Endodermal cell (in vitro differentiated cells): ENCODE results near the gene PANK3. TPM values are rescaled to one million over a fixed set of nuclear protein-coding genes. Genes with fewer than 3 reads are reported as not detected.

Source experiments
- DNase-seq: peaks from one replicate; pipeline ENCODE4 v3.0.0-alpha.2; 2017
- H3K27ac ChIP-seq: 2 replicates; pipeline ENCODE4 v1.5.1; 2013; ENCODE audit warnings: mild to moderate bottlenecking, low read depth, low read length, moderate library complexity
- H3K27me3 ChIP-seq: 2 replicates; pipeline ENCODE4 v1.6.1; 2013; ENCODE audit warnings: mild to moderate bottlenecking, low read length, moderate library complexity; ENCODE audit not compliant: insufficient read depth, control insufficient read depth, poor library complexity, severe bottlenecking
- H3K36me3 ChIP-seq: 2 replicates; pipeline ENCODE4 v1.7.0; 2013; ENCODE audit warnings: mild to moderate bottlenecking, low read length, moderate library complexity; ENCODE audit not compliant: control insufficient read depth, insufficient read depth
- H3K4me1 ChIP-seq: one replicate; pipeline ENCODE4 v1.7.0; 2013; ENCODE audit warnings: low read length; ENCODE audit not compliant: control insufficient read depth, insufficient read depth
- H3K4me3 ChIP-seq: 2 replicates; pipeline ENCODE4 v1.5.1; 2013; ENCODE audit warnings: mild to moderate bottlenecking, low read length, moderate library complexity
- H3K9ac ChIP-seq: 2 replicates; pipeline ENCODE4 v1.6.1; 2013; ENCODE audit warnings: mild to moderate bottlenecking, low read length, moderate library complexity; ENCODE audit not compliant: poor library complexity, severe bottlenecking; ENCODE audit errors: extremely low read depth
- H3K9me3 ChIP-seq: 2 replicates; pipeline ENCODE4 v1.6.1; 2013; ENCODE audit warnings: mild to moderate bottlenecking, low read length, moderate library complexity; ENCODE audit not compliant: control insufficient read depth
- H3K27ac Mint-ChIP-seq: 2 replicates; pipeline ENCODE4 v1.8.0; 2020; ENCODE audit warnings: mixed read lengths
- H3K27me3 Mint-ChIP-seq: 2 replicates; pipeline ENCODE4 v1.8.0; 2021; ENCODE audit warnings: mild to moderate bottlenecking, mixed read lengths; ENCODE audit not compliant: insufficient read depth
- H3K36me3 Mint-ChIP-seq: 2 replicates; pipeline ENCODE4 v1.8.0; 2020; ENCODE audit warnings: low read depth, mixed read lengths
- H3K4me1 Mint-ChIP-seq: 2 replicates; pipeline ENCODE4 v1.8.0; 2020; ENCODE audit warnings: mixed read lengths
- H3K4me3 Mint-ChIP-seq: 2 replicates; pipeline ENCODE4 v1.8.0; 2020; ENCODE audit warnings: mild to moderate bottlenecking, moderate library complexity, mixed read lengths
- H3K9me3 Mint-ChIP-seq: 2 replicates; pipeline ENCODE4 v1.8.0; 2020; ENCODE audit warnings: mild to moderate bottlenecking, mixed read lengths
- CTCF ChIP-seq: fragments of 200-600 bp; sonication (generic); conservative IDR thresholded peaks from 2 replicates; pipeline ENCODE4 v1.5.0; 2021; ENCODE audit warnings: antibody characterized with exemption, mild to moderate bottlenecking
- WGBS, 2 experiments: methylation state at CpG; one replicate each; pipeline versions ENCODE4 v1.1.5 to v1.1.7; 2013; ENCODE audit warnings: missing lambda C conversion rate in 2 of 2, mixed read lengths in 1 of 2; ENCODE audit not compliant: insufficient coverage in 1 of 2, insufficient read length in 1 of 2; 5-methylcytosine and 5-hydroxymethylcytosine counted together
- total RNA-seq, 2 donors: library from RNA; stranded (reverse); fragmentation: NEBNext Ultra II Directional in 1 of 2; extraction: Animal tissue kit (Norgen Biotek cat#: 25700) in 1 of 2; gene quantifications; 2 replicates in 1 of 2; 3 replicates in 1 of 2; pipeline ENCODE4 v1.2.1, GENCODE V29; 2021

The PANK3 gene
- total RNA-seq, 2 donors from 2014 or later, result 101 to 111 TPM

- H3K4me3 ChIP-seq, result peak within 1 kb of the TSS; percentile 77
- H3K9ac ChIP-seq, result no peak within 1 kb of the TSS
These were observed 50.4 kb downstream of the PANK3 start, which contains the start of gene FBLL1 for GRCh38 chr5:168528521-168529373. Gene FBLL1 (plus strand): TSS chr5:168529305. CDS start chr5:168529505, 200 bp downstream.

DNA sequence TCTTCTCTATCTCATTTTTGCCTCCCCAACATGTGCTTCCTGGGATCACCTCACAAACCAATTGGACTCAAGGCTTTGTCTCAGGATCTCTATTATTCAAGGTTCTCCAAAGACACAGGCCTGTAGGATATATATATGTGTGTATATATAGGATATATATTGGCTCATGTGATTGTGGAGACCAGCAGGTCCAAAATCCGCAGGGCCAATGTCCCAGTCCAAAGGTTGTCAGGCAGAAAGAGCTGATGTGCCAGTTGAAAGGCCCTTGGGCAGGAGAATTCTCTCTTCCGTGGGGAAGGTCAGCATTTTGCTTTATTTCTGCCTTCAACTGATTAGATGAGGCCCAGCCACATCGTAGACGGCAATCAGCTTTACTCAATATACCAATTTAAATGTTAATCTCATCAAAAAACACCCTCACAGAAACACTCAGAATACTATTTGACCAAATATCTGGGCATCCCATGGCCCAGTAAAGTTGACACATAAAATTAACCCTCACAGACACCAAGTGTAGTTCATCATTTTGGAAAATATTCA, 51.3 kb downstream of the PANK3 start:
- Histone ChIP-seq H3K9me3 (no peaks in the 10 kb centered on the region), H3K27me3 (peaks cover 41% of the 10 kb centered on the region), H3K27ac (no peak overlapping the region), H3K9ac (no peak overlapping the region), H3K4me3 (no peak overlapping the region), H3K4me1 (no peaks in the 10 kb centered on the region), H3K36me3 (no peaks in the 10 kb centered on the region)
- peaks cover 37% of the 10 kb centered on the region for H3K27me3 Mint-ChIP-seq
- peaks cover 7% of the 10 kb centered on the region for H3K36me3 Mint-ChIP-seq
- no peak overlapping the region for H3K4me3 Mint-ChIP-seq
- H3K9me3 Mint-ChIP-seq, result peaks cover 2% of the 10 kb centered on the region
- TF ChIP-seq CTCF, result no peak
- 78 to 79% methylated on average over 4 of the region's 4 CpGs for WGBS, 2 experiments
- no peak for DNase-seq
- no peak overlapping the region for H3K27ac Mint-ChIP-seq
- no peaks in the 10 kb centered on the region for H3K4me1 Mint-ChIP-seq

More at GRCh38 chr5:168528521-168529373, 50.4 kb downstream of the PANK3 start, which contains the start of gene FBLL1:
- Mint-ChIP-seq H3K27me3 (peaks cover 37% of the 10 kb centered on the region), H3K27ac (no peak within 1 kb of the TSS), H3K36me3 (peaks cover 2% of the 10 kb centered on the region), H3K9me3 (peaks cover 2% of the 10 kb centered on the region), H3K4me3 (peak within 1 kb of the TSS; percentile 57), H3K4me1 (no peaks in the 10 kb centered on the region)
- H3K4me1 ChIP-seq, result no peaks in the 10 kb centered on the region
- H3K27me3 ChIP-seq, result peaks cover 41% of the 10 kb centered on the region
- H3K27ac ChIP-seq, result no peak within 1 kb of the TSS
- no peak for TF ChIP-seq CTCF
- 14 to 33% methylated on average over 12 to 38 of the region's 38 CpGs for WGBS, 2 experiments
- H3K36me3 ChIP-seq, result no peaks in the 10 kb centered on the region
- peak; percentile 92 for DNase-seq
- no peaks in the 10 kb centered on the region for H3K9me3 ChIP-seq

DNA sequence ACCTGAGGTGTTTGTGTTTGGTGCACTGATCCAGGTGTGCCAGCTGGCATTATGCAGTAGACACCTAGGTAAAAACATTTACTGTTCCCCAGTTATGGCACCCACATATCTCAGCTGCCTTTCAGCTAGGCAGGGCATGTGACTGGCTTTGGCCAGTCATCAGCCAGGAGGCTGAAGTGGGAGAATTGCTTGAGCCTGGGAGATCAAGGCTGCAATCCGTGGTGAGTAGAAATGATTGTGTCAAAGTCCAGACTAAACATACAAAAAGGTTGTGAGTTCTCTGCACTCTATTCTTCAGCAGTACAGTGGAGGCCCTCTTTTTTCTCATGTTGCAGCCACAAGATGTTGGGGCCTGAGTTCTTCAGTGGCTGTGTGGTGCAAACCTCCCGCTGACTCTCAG, 53.3 kb downstream of the PANK3 start:
- H3K4me1 ChIP-seq, result no peaks in the 10 kb centered on the region
- H3K36me3 Mint-ChIP-seq, result peaks cover 9% of the 10 kb centered on the region
- no peak for TF ChIP-seq CTCF
- H3K9me3 ChIP-seq, result no peaks in the 10 kb centered on the region
- H3K4me1 Mint-ChIP-seq, result no peaks in the 10 kb centered on the region
- peaks cover 4% of the 10 kb centered on the region for H3K36me3 ChIP-seq
- no peak overlapping the region for H3K9ac ChIP-seq
- H3K27me3 ChIP-seq, result peaks cover 34% of the 10 kb centered on the region
- no peak for DNase-seq
- no peak overlapping the region for H3K4me3 ChIP-seq
- no peak overlapping the region for H3K4me3 Mint-ChIP-seq
- no peak overlapping the region for H3K27ac Mint-ChIP-seq
- no peak overlapping the region for H3K27ac ChIP-seq
- H3K27me3 Mint-ChIP-seq, result peaks cover 28% of the 10 kb centered on the region
- peaks cover 2% of the 10 kb centered on the region for H3K9me3 Mint-ChIP-seq
- 85% methylated on average over 2 of the region's 2 CpGs; no CpG with 5 or more reads in 1 of the 2 experiments for WGBS, 2 experiments
